Activated CD4-positive, CD25-positive, alpha-beta regulatory T cell (primary cell): Measurements from ENCODE around the gene SIM2.
"Not testable (repeated sequence)": the region's sequence is repeated elsewhere in the genome, so short reads cannot be mapped to it uniquely, and the experiment has no call there.

ENCODE experiments used
- DNase-seq, 4 experiments: peaks; one replicate each; lab custom pipeline; 2025; lab: John Stamatoyannopoulos, UW

SIM2 gene

GRCh38 chr21:36698981-36699545 is at the start of gene SIM2:
TSS of gene SIM2 (plus strand) at chr21:36699115. CDS start at chr21:36699747, 632 bp downstream.
- no peak for DNase-seq

- no peak for DNase-seq
Measured at GRCh38 chr21:36654324-36654723, 44.6 kb upstream of the SIM2 start.

- DNase-seq = no peak
Measured at GRCh38 chr21:36654796-36655325, 44.1 kb upstream of the SIM2 start.

GRCh38 chr21:36656138-36656537 is 42.8 kb upstream of the SIM2 start:
- DNase-seq = no peak

GRCh38 chr21:36657290-36657689 is 41.6 kb upstream of the SIM2 start:
- not testable (repeated sequence) for DNase-seq

- no peak for DNase-seq
Measured at GRCh38 chr21:36657999-36658398, 40.9 kb upstream of the SIM2 start.

- no peak for DNase-seq
Measured at GRCh38 chr21:36658926-36659325, 40.0 kb upstream of the SIM2 start.

- DNase-seq = no peak
Measured at GRCh38 chr21:36661511-36662309, 37.2 kb upstream of the SIM2 start.

- no peak for DNase-seq
Measured at GRCh38 chr21:36663033-36663855, 35.7 kb upstream of the SIM2 start.

GRCh38 chr21:36664662-36664990 is 34.3 kb upstream of the SIM2 start:
- DNase-seq = no peak

- no peak for DNase-seq
Measured at GRCh38 chr21:36665806-36666205, 33.1 kb upstream of the SIM2 start.

GRCh38 chr21:36668713-36669112 is 30.2 kb upstream of the SIM2 start:
- DNase-seq = no peak

- no peak for DNase-seq
Measured at GRCh38 chr21:36671836-36672235, 27.1 kb upstream of the SIM2 start.

GRCh38 chr21:36672296-36672695 is 26.6 kb upstream of the SIM2 start:
- not testable (repeated sequence) for DNase-seq

- DNase-seq = no peak
Measured at GRCh38 chr21:36672737-36673136, 26.2 kb upstream of the SIM2 start.

GRCh38 chr21:36676039-36676950 is 22.6 kb upstream of the SIM2 start:
- DNase-seq = no peak

- DNase-seq = no peak
Measured at GRCh38 chr21:36677443-36677842, 21.5 kb upstream of the SIM2 start.

- DNase-seq = no peak
Measured at GRCh38 chr21:36678538-36678937, 20.4 kb upstream of the SIM2 start.

- no peak for DNase-seq
Measured at GRCh38 chr21:36681117-36681631, 17.7 kb upstream of the SIM2 start.

- DNase-seq = no peak
Measured at GRCh38 chr21:36684957-36685714, 13.8 kb upstream of the SIM2 start.

GRCh38 chr21:36686955-36687354 is 12.0 kb upstream of the SIM2 start:
- DNase-seq = no peak
